GM23338 (cell line): ENCODE data around the gene LYL1. TPM values are rescaled to one million over a fixed set of nuclear protein-coding genes. Genes with fewer than 3 reads are reported as not detected.

ENCODE experiments used
- ATAC-seq: fragments of 200-7000 bp; cut with Tn5 transposase; 3 replicates; pipeline ENCODE4 v1.9.1; 2020
- DNase-seq: peaks from one replicate; pipeline ENCODE4 v3.0.0-alpha.2; 2015; ENCODE audit warnings: low spot score
- H2AFZ ChIP-seq: fragments of 200-600 bp; sonication (generic); 2 replicates; pipeline ENCODE4 v1.8.0; 2016; ENCODE audit warnings: antibody characterized with exemption, mild to moderate bottlenecking, moderate library complexity
- H3F3A ChIP-seq: fragments of 200-600 bp; sonication (generic); replicated peaks from 2 replicates; pipeline ENCODE4 v1.8.0; 2017; ENCODE audit warnings: antibody characterized with exemption, mixed run types, low read depth
- H3K27ac ChIP-seq: fragments of 200-600 bp; sonication (generic); 2 replicates; pipeline ENCODE4 v1.6.1; 2016; ENCODE audit warnings: low read depth
- H3K27me3 ChIP-seq: fragments of 200-600 bp; sonication (generic); 2 replicates; pipeline ENCODE4 v1.8.0; 2016; ENCODE audit warnings: mild to moderate bottlenecking, mixed run types, moderate library complexity; ENCODE audit not compliant: insufficient read depth
- H3K36me3 ChIP-seq: fragments of 200-600 bp; sonication (generic); 2 replicates; pipeline ENCODE4 v1.8.0; 2016; ENCODE audit warnings: mild to moderate bottlenecking; ENCODE audit not compliant: insufficient read depth
- H3K4me1 ChIP-seq: fragments of 200-600 bp; sonication (generic); 2 replicates; pipeline ENCODE4 v1.8.0; 2016; ENCODE audit warnings: mild to moderate bottlenecking, moderate library complexity; ENCODE audit not compliant: insufficient read depth
- H3K4me2 ChIP-seq: fragments of 200-600 bp; sonication (generic); 2 replicates; pipeline ENCODE4 v1.7.1; 2017; ENCODE audit warnings: mixed run types
- H3K4me3 ChIP-seq: fragments of 200-600 bp; sonication (generic); 2 replicates; pipeline ENCODE4 v1.6.1; 2016; ENCODE audit warnings: mixed run types
- H3K79me2 ChIP-seq: fragments of 200-600 bp; sonication (generic); replicated peaks from 2 replicates; pipeline ENCODE4 v1.8.0; 2017; ENCODE audit warnings: mild to moderate bottlenecking; ENCODE audit not compliant: insufficient read depth
- H3K9me2 ChIP-seq: fragments of 200-600 bp; sonication (generic); 2 replicates; pipeline ENCODE4 v1.8.0; 2017; ENCODE audit not compliant: insufficient read depth
- H4K20me1 ChIP-seq: fragments of 200-600 bp; sonication (generic); replicated peaks from 2 replicates; pipeline ENCODE4 v1.8.0; 2017; ENCODE audit warnings: mild to moderate bottlenecking; ENCODE audit not compliant: insufficient read depth
- H3K27ac Mint-ChIP-seq: 2 replicates; pipeline ENCODE4 v1.8.0; 2020; ENCODE audit warnings: inconsistent platforms, mild to moderate bottlenecking, moderate library complexity, mixed read lengths
- H3K27me3 Mint-ChIP-seq: 3 replicates; pipeline ENCODE4 v1.8.0; 2022; ENCODE audit warnings: low read depth, mild to moderate bottlenecking, moderate library complexity, mixed read lengths, inconsistent platforms; ENCODE audit not compliant: insufficient read depth, poor library complexity
- H3K36me3 Mint-ChIP-seq: 3 replicates; pipeline ENCODE4 v1.8.0; 2021; ENCODE audit warnings: low read depth, mild to moderate bottlenecking, inconsistent platforms, moderate library complexity, mixed read lengths
- H3K4me1 Mint-ChIP-seq: 3 replicates; pipeline ENCODE4 v1.8.0; 2020; ENCODE audit warnings: mild to moderate bottlenecking, inconsistent platforms, mixed read lengths
- H3K4me3 Mint-ChIP-seq: 3 replicates; pipeline ENCODE4 v1.8.0; 2021; ENCODE audit warnings: moderate library complexity, mild to moderate bottlenecking, inconsistent platforms, mixed read lengths
- H3K9me3 Mint-ChIP-seq: 3 replicates; pipeline ENCODE4 v1.8.0; 2020; ENCODE audit warnings: moderate library complexity, mild to moderate bottlenecking, inconsistent platforms, mixed read lengths
- CREB1 ChIP-seq: fragments of 250-450 bp; sonication (Bioruptor Pico); IDR thresholded peaks from 2 replicates; pipeline ENCODE4 v1.5.0; 2020; ENCODE audit warnings: low read depth, mild to moderate bottlenecking, moderate library complexity
- EZH2phosphoT487 ChIP-seq: fragments of 200-600 bp; sonication (generic); IDR thresholded peaks from one replicate; pipeline ENCODE4 v1.8.1; 2018; ENCODE audit warnings: antibody characterized with exemption; ENCODE audit not compliant: unreplicated experiment
- JUNB ChIP-seq: IDR thresholded peaks from one replicate; pipeline ENCODE4 v1.6.1; 2016; ENCODE audit warnings: antibody characterized with exemption; ENCODE audit not compliant: unreplicated experiment
- NANOG ChIP-seq: IDR thresholded peaks from 2 replicates; pipeline ENCODE4 v1.6.1; 2016; ENCODE audit warnings: antibody characterized with exemption, borderline replicate concordance
- POLR2AphosphoS5 ChIP-seq: IDR thresholded peaks from 2 replicates; pipeline ENCODE4 v1.6.1; 2016; ENCODE audit warnings: antibody characterized with exemption, low read depth
- STAT1 ChIP-seq: IDR thresholded peaks from one replicate; pipeline ENCODE4 v1.6.1; 2016; ENCODE audit warnings: antibody characterized with exemption; ENCODE audit not compliant: unreplicated experiment
- ZNF114 ChIP-seq: fragments of 250-450 bp; sonication (Bioruptor Pico); IDR thresholded peaks from 2 replicates; pipeline ENCODE4 v1.5.0; 2020; ENCODE audit warnings: mild to moderate bottlenecking, moderate library complexity
- ZNF331 ChIP-seq: fragments of 250-450 bp; sonication (Bioruptor Pico); IDR thresholded peaks from 2 replicates; pipeline ENCODE4 v1.5.0; 2020; ENCODE audit warnings: low read depth, mild to moderate bottlenecking, moderate library complexity
- polyA plus RNA-seq: library from polyadenylated mRNA; unstranded; fragments of >200 nt; fragmentation: Nextera tagmentation; extraction: Ambion mirVana; gene quantifications from 2 replicates; pipeline ENCODE4 v1.2.1, GENCODE V29; 2016
- total RNA-seq: library from RNA; depleted of rRNA; stranded (reverse); fragments of >200 nt; shearing (Covaris generic); gene quantifications from 2 replicates; pipeline ENCODE4 v1.2.3, GENCODE V29; 2014
- TF ChIP-seq, protein P1 (sequence below): IDR thresholded peaks from one replicate; pipeline ENCODE4 v1.6.1; 2018; ENCODE audit warnings: antibody characterized with exemption; ENCODE audit not compliant: unreplicated experiment
- TF ChIP-seq, protein P2 (sequence below), 2 experiments: fragments of 200-600 bp in 1 of 2; sonication (generic) in 1 of 2; conservative IDR thresholded peaks; 2 replicates each; pipeline versions ENCODE4 v1.5.1 to v1.6.1; 2016 to 2017; ENCODE audit warnings: antibody characterized with exemption in 2 of 2, low read depth in 2 of 2, mild to moderate bottlenecking in 2 of 2, moderate library complexity in 1 of 2
- TF ChIP-seq, protein P3 (sequence below): IDR thresholded peaks from 2 replicates; pipeline ENCODE4 v1.6.1; 2016; ENCODE audit warnings: antibody characterized with exemption

LYL1 gene
- total and polyA plus RNA-seq, 2 experiments from 2014 or later, result 1.2 to 2.2 TPM

DNA sequence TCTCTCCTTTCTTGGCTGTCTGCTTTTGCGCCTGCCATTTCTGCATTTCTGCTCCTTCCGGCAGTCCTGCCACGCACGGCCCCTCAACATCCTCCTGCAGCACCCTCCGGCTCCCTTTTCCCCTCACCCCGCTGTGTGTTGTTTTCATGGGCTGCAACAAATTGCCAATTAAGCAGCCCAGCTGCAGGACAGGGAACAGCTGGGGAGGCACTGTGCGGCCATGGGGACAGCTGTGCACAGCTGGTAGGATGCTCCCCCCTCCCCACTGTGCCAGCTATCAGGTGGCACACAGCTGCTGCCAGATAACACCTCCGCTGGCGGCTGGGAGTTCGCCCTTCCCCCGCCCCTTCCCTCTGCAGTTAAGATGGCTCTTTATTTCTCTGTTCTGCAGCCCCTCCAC is 25.4 kb downstream of the LYL1 start:
- no peak overlapping the region for H3K27ac Mint-ChIP-seq
- no peaks in the 10 kb centered on the region for H3K9me3 Mint-ChIP-seq
- Histone ChIP-seq H3K79me2 (no peaks in the 10 kb centered on the region), H4K20me1 (no peaks in the 10 kb centered on the region), H3K9me2 (no peaks in the 10 kb centered on the region), H3F3A (no peaks in the 10 kb centered on the region), H3K4me2 (peak overlapping the region; percentile 72), H3K4me3 (0 out of 2 replicates have a peak overlapping the region, but pooled peaks have one; percentile 20), H3K36me3 (no peaks in the 10 kb centered on the region), H3K4me1 (peaks cover 27% of the 10 kb centered on the region), H3K27me3 (peaks cover 8% of the 10 kb centered on the region; the same call in 1 of the 2 replicates), H3K27ac (no peak overlapping the region), H2AFZ (peak overlapping the region; percentile 80; the same call in 1 of the 2 replicates)
- peak; percentile 19 for DNase-seq
- no peaks in the 10 kb centered on the region for H3K36me3 Mint-ChIP-seq
- peak overlapping the region; percentile 43 for H3K4me3 Mint-ChIP-seq
- peaks cover 27% of the 10 kb centered on the region for H3K4me1 Mint-ChIP-seq
- peaks cover 34% of the 10 kb centered on the region for H3K27me3 Mint-ChIP-seq
- TF ChIP-seq JUNB (no peak), CREB1 (CRISPR knock-in tag) (no peak)
- TF ChIP-seq, protein P1, sequence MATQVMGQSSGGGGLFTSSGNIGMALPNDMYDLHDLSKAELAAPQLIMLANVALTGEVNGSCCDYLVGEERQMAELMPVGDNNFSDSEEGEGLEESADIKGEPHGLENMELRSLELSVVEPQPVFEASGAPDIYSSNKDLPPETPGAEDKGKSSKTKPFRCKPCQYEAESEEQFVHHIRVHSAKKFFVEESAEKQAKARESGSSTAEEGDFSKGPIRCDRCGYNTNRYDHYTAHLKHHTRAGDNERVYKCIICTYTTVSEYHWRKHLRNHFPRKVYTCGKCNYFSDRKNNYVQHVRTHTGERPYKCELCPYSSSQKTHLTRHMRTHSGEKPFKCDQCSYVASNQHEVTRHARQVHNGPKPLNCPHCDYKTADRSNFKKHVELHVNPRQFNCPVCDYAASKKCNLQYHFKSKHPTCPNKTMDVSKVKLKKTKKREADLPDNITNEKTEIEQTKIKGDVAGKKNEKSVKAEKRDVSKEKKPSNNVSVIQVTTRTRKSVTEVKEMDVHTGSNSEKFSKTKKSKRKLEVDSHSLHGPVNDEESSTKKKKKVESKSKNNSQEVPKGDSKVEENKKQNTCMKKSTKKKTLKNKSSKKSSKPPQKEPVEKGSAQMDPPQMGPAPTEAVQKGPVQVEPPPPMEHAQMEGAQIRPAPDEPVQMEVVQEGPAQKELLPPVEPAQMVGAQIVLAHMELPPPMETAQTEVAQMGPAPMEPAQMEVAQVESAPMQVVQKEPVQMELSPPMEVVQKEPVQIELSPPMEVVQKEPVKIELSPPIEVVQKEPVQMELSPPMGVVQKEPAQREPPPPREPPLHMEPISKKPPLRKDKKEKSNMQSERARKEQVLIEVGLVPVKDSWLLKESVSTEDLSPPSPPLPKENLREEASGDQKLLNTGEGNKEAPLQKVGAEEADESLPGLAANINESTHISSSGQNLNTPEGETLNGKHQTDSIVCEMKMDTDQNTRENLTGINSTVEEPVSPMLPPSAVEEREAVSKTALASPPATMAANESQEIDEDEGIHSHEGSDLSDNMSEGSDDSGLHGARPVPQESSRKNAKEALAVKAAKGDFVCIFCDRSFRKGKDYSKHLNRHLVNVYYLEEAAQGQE, result no peak
- no peak; the same call in 2 of the 3 replicates for ATAC-seq

DNA sequence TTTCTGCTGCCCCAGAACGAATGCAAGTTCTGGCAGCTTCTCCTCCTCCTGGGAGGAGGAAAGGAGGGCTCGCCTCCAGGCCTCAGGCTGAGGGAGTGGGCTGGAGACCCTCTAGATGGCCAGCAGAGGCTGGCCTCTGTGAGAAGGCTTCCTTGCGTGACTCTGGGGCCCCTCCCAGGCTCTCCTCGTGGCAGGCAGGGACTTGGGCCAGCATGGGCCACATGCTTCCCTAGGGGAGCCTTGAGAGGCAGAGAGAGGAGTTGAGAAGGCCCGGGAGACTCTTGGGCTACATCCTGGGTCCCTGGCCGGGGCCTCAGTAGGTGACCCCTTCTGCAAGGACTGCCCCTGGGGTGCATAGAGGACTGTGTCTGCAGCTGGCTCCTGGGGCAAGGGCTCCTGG is 25.9 kb downstream of the LYL1 start:
- no peak for TF ChIP-seq POLR2AphosphoS5
- TF ChIP-seq STAT1, result no peak
- TF ChIP-seq JUNB, result no peak
- TF ChIP-seq NANOG, result no peak
- TF ChIP-seq EZH2phosphoT487, result no peak
- TF ChIP-seq ZNF114 (CRISPR knock-in tag), result no peak
- TF ChIP-seq, protein P2, sequence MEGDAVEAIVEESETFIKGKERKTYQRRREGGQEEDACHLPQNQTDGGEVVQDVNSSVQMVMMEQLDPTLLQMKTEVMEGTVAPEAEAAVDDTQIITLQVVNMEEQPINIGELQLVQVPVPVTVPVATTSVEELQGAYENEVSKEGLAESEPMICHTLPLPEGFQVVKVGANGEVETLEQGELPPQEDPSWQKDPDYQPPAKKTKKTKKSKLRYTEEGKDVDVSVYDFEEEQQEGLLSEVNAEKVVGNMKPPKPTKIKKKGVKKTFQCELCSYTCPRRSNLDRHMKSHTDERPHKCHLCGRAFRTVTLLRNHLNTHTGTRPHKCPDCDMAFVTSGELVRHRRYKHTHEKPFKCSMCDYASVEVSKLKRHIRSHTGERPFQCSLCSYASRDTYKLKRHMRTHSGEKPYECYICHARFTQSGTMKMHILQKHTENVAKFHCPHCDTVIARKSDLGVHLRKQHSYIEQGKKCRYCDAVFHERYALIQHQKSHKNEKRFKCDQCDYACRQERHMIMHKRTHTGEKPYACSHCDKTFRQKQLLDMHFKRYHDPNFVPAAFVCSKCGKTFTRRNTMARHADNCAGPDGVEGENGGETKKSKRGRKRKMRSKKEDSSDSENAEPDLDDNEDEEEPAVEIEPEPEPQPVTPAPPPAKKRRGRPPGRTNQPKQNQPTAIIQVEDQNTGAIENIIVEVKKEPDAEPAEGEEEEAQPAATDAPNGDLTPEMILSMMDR (conservative IDR thresholded peaks at IDR 0.05; ENCODE audit: low read depth in 2 of 2), result no peak
- no peak for TF ChIP-seq ZNF331 (CRISPR knock-in tag)
- TF ChIP-seq, protein P3, sequence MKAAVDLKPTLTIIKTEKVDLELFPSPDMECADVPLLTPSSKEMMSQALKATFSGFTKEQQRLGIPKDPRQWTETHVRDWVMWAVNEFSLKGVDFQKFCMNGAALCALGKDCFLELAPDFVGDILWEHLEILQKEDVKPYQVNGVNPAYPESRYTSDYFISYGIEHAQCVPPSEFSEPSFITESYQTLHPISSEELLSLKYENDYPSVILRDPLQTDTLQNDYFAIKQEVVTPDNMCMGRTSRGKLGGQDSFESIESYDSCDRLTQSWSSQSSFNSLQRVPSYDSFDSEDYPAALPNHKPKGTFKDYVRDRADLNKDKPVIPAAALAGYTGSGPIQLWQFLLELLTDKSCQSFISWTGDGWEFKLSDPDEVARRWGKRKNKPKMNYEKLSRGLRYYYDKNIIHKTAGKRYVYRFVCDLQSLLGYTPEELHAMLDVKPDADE, result no peak
- no peak for TF ChIP-seq CREB1 (CRISPR knock-in tag)
- Mint-ChIP-seq H3K9me3 (no peaks in the 10 kb centered on the region), H3K4me1 (peaks cover 26% of the 10 kb centered on the region), H3K36me3 (no peaks in the 10 kb centered on the region), H3K27ac (no peak overlapping the region), H3K4me3 (no peak overlapping the region), H3K27me3 (peaks cover 31% of the 10 kb centered on the region)
- Histone ChIP-seq H3F3A (no peaks in the 10 kb centered on the region), H3K27ac (no peak overlapping the region), H3K36me3 (no peaks in the 10 kb centered on the region), H2AFZ (peak overlapping the region; percentile 80), H3K4me2 (peak overlapping the region; percentile 72; the same call in 1 of the 2 replicates), H3K4me3 (no peak overlapping the region), H3K9me2 (no peaks in the 10 kb centered on the region), H3K27me3 (peaks cover 8% of the 10 kb centered on the region; the same call in 1 of the 2 replicates), H4K20me1 (no peaks in the 10 kb centered on the region), H3K4me1 (peaks cover 27% of the 10 kb centered on the region), H3K79me2 (no peaks in the 10 kb centered on the region)
- ATAC-seq (no peak), DNase-seq (no peak)
